NB4 (cell line): ENCODE data around the gene DEAF1.

Source experiments
- DNase-seq: peaks from one replicate; pipeline ENCODE4 v3.0.0; 2010; ENCODE audit warnings: low read depth
- H3K4me3 ChIP-seq: one replicate; pipeline ENCODE4 v1.5.1; 2011; ENCODE audit warnings: mild to moderate bottlenecking, low read depth, low read length, moderate library complexity
- MYC ChIP-seq: IDR thresholded peaks from 2 replicates; pipeline ENCODE4 v1.6.1; 2011; ENCODE audit warnings: low read depth, low read length
- POLR2A ChIP-seq: IDR thresholded peaks from 2 replicates; pipeline ENCODE4 v1.6.1; 2011; ENCODE audit warnings: mild to moderate bottlenecking; ENCODE audit not compliant: insufficient read length; ENCODE audit errors: extremely low read depth
- TF ChIP-seq, protein P1 (sequence below): IDR thresholded peaks from one replicate; pipeline ENCODE4 v1.5.1; 2012; ENCODE audit warnings: low read depth, low read length
- TF ChIP-seq, protein P2 (sequence below): IDR thresholded peaks from 2 replicates; pipeline ENCODE4 v1.6.1; 2011; ENCODE audit warnings: low read depth, low read length

Gene DEAF1

DNA sequence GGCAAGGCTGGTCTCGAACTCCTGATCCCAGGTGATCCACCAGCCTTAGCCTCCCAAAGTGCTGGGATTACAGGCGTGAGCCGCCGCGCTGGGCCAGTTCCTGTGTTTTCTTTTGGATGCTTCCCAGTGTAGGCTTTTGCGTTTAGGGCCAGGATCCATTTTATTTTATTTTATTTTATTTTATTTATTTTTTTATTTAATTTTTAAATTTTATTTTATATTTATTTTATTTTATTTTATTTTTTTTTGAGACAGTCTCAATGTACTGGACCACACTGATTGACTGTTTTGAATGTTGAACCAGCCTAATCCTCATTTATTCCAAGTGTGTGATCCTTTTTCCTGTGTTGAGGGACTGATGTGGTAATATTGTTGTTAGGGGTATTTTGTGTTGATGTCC, 19.4 kb upstream of the DEAF1 start:
- TF ChIP-seq MYC (no peak), POLR2A (no peak)
- TF ChIP-seq, protein P1, sequence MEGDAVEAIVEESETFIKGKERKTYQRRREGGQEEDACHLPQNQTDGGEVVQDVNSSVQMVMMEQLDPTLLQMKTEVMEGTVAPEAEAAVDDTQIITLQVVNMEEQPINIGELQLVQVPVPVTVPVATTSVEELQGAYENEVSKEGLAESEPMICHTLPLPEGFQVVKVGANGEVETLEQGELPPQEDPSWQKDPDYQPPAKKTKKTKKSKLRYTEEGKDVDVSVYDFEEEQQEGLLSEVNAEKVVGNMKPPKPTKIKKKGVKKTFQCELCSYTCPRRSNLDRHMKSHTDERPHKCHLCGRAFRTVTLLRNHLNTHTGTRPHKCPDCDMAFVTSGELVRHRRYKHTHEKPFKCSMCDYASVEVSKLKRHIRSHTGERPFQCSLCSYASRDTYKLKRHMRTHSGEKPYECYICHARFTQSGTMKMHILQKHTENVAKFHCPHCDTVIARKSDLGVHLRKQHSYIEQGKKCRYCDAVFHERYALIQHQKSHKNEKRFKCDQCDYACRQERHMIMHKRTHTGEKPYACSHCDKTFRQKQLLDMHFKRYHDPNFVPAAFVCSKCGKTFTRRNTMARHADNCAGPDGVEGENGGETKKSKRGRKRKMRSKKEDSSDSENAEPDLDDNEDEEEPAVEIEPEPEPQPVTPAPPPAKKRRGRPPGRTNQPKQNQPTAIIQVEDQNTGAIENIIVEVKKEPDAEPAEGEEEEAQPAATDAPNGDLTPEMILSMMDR = no peak
- TF ChIP-seq, protein P2, sequence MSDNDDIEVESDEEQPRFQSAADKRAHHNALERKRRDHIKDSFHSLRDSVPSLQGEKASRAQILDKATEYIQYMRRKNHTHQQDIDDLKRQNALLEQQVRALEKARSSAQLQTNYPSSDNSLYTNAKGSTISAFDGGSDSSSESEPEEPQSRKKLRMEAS = no peak
- H3K4me3 ChIP-seq = no peak overlapping the region
- DNase-seq = no peak

DNA sequence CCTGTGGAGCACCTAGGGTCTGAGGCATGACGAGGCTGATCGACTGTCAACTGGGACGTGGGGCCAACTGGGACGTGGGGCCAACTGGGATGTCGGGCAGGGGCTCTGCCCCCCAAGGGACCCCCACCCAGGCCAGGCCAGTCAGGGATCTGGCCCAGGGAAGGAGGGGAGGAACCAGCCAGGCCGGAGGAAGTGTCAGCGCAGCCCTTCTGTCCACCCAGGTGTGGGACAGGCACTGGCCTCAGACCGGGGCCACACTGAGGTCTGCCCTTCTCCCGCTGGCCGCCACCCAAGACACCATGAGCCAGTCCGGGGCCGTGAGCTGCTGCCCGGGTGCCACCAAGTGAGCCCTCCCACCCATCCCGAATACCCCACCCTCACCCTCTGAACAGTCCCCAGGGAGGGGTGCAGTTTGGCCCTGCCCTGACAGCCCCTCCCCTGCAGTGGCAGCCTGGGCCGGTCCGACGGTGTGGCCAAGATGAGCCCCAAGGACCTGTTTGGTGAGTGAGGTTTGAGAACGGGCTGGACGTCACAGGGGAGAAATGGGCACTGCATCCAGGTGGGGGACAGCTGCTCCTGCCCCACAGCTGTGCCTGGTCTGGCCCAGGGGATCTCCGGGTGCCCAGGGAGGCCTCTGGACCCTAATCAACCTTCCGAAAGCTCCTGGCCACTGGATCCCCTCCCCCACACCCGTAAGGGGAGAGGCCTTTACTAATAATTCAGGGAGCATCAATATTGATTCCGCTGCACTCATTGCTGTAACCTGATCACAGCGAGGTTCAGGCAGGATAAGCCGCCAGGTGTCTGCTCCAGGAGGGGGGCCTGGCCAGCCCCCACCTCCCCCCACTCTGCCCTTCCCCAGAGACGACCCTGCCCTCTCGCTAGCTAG, 14.3 kb upstream of the DEAF1 start:
- DNase-seq = no peak
- TF ChIP-seq POLR2A = no peak
- no peak for TF ChIP-seq MYC
- TF ChIP-seq, protein P2 = no peak
- TF ChIP-seq, protein P1 = no peak
- no peak overlapping the region for H3K4me3 ChIP-seq

DNA sequence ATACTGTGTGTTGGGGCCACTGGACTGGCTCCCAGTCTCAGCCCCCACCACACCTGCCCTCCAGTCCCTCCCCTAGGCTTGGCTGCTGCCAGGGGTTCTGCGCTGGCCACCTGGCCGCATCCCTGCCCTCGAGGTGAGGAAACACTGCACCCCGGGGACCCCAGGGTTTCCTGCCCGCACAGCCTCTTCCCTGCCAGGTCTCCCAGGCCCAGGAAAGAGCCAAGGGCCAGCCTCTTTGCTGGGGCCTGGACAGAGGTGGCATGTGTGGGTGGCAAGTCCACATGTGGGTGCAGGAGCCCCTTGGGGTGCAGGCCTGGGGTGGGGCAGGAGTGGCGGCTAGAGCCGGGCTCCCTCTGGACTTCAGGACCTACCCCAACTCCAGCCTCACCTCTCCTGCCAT, 13.5 kb upstream of the DEAF1 start:
- no peak overlapping the region for H3K4me3 ChIP-seq
- TF ChIP-seq MYC = no peak
- TF ChIP-seq, protein P1 = no peak
- TF ChIP-seq, protein P2 = no peak
- TF ChIP-seq POLR2A = no peak
- DNase-seq = no peak

DNA sequence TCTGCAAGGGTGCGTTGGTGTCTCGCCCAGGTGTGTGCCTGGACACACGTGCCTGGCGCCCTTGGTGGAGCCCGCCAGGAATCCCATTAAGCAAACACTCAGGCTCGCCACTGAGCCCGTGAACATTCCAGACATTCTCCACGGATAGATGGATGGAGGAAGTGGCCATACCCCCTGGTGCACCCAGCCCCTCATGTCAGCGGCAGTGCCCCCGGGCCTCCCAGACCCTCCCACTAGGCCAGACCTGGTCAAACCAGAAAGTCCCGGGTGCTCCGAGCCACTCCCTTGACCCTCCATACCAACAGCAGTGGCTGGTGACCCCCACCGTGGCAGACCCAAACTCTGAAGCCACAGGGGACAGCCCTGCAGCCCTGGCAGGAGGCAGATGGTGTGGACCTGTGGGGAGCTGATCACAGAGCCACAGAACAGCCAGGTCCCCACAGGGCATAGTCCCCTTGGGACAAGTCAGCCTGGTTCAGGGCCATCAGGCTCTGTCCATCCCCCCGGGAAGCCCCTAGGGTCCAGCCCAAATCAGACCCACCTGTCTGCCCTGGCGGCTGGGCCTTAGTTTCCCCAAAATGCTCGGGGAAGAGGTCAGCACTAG, 12.9 kb upstream of the DEAF1 start:
- TF ChIP-seq, protein P2 = no peak
- TF ChIP-seq POLR2A = no peak
- TF ChIP-seq, protein P1 = no peak
- no peak for DNase-seq
- no peak overlapping the region for H3K4me3 ChIP-seq

DNA sequence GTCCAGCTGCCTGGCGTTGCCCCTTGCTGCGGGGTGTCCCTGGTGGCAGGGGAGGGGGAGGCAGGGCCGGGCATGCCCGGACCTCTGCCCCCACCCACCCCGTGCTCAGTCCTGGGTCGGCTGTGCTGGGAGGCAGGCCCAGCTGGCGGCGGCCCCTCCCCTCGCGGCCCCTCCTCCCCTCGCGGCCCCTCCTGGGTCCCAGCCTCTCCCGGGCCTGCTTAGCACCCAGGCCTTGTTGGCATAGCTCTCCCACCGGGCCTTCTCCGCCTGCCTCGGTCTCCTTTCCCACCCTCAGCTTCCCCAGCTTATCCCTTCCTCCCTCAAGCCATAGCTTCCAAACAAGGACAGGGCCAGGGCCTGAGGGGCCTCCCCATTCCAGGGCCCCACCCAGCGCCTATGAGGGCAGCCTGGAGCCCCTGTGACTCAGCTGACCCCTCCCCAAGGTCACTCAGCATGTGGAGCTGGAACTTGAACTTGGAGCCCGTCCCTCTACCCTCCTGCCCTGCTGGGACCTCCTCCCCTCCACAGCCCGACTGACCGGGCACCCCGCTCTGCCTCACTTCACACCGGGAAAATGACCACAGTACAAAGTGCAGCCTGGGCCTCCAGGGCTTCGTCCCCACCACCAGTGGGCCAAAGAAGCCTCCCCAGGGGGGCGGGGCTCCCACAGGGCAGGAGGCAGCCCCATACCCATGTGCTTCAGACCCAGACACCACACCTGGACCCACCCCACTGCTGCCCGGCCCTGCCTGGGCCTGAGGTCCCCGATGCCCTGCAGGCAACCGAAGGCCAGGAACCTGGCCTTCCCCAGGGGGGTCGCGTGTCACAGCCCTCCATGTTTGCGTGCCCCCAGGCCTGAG, 12.2 kb upstream of the DEAF1 start:
- no peak overlapping the region for H3K4me3 ChIP-seq

More for the DNA sequence above, 12.2 kb upstream of the DEAF1 start:
- DNase-seq = no peak
- TF ChIP-seq POLR2A (no peak), MYC (no peak)
- TF ChIP-seq, protein P1 = no peak
- TF ChIP-seq, protein P2 = no peak
